Endometrial microvascular endothelial cells (primary cell): Measurements from ENCODE around the gene ATF7IP. TPM values are rescaled to one million over a fixed set of nuclear protein-coding genes. Genes with fewer than 3 reads are reported as not detected.

ENCODE experiments used
- in situ Hi-C: cut with HindIII; loops from 2 replicates; pipeline ENCODE4 v1.10.0; 2017; ENCODE audit warnings: low sequenced_read_pairs, low pct_unique_long_range_greater_than_20kb; ENCODE audit errors: inconsistent ontology term
- total RNA-seq: library from RNA; depleted of rRNA; stranded (reverse); fragments of >200 nt; gene quantifications from one replicate; pipeline ENCODE4 v1.2.3, GENCODE V29; 2015; ENCODE audit errors: inconsistent ontology term

Gene ATF7IP
- total RNA-seq, 1 donor from 2014 or later, result 21.9 TPM

GRCh38 chr12:14540801-14541462 lies 175.4 kb downstream of the ATF7IP start:
- in situ Hi-C loops, result no loop called here

- in situ Hi-C loops, result no loop called here
Measured at GRCh38 chr12:14545144-14546124, 180.0 kb downstream of the ATF7IP start.

- in situ Hi-C loops, result no loop called here
Measured at GRCh38 chr12:14547571-14547970, 182.1 kb downstream of the ATF7IP start.

GRCh38 chr12:14548609-14549008 lies 183.1 kb downstream of the ATF7IP start:
- in situ Hi-C loops, result no loop called here

Other genes with a start within 250 kb of the ATF7IP start
- 0.19 TPM for gene PLBD1, start 202.2 kb downstream of the ATF7IP start, total RNA-seq